ENCODE data around the gene UBASH3A. TPM values are rescaled to one million over a fixed set of nuclear protein-coding genes. Genes with fewer than 3 reads are reported as not detected.

The UBASH3A gene
- total RNA-seq, 1 experiment from 2014 or later = not detected

GRCh38 chr21:42455754-42456440 lies 52.2 kb downstream of the UBASH3A start:
- intact Hi-C loops (cut with micrococcal nuclease) = no loop called here
- Mint-ChIP-seq H3K4me1 (ENCODE audit: insufficient read depth, unreplicated experiment) (no peaks in the 10 kb centered on the region), H3K9me3 (ENCODE audit: unreplicated experiment) (no peaks in the 10 kb centered on the region), H3K36me3 (ENCODE audit: insufficient read depth, unreplicated experiment) (no peaks in the 10 kb centered on the region), H3K27me3 (ENCODE audit: insufficient read depth, unreplicated experiment) (no peaks in the 10 kb centered on the region), H3K27ac (ENCODE audit: low read depth, unreplicated experiment) (no peak overlapping the region), H3K4me3 (ENCODE audit: unreplicated experiment) (no peak overlapping the region)
- no peak for DNase-seq (ENCODE audit: unreplicated experiment)
- ChIA-PET POLR2A (interaction anchor here (1.2 kb wide), 1 partner anchor 113 kb away, joined by 4 read pairs; no protein-coding TSS in a partner anchor), CTCF (interaction anchor here (0.5 to 2.7 kb wide), 2 partner anchors 311 to 1053 kb away, joined by 3 to 16 read pairs; no protein-coding TSS in a partner anchor)
- no peak for TF ChIP-seq CTCF (IDR thresholded peaks at IDR 0.05; ENCODE audit: unreplicated experiment)
- no TSS peak for BruUV-seq (replicated peaks)

GRCh38 chr21:42456457-42456856 lies 52.8 kb downstream of the UBASH3A start:
- no TSS peak for BruUV-seq (replicated peaks)
- Mint-ChIP-seq H3K36me3 (ENCODE audit: insufficient read depth, unreplicated experiment) (no peaks in the 10 kb centered on the region), H3K9me3 (ENCODE audit: unreplicated experiment) (no peaks in the 10 kb centered on the region), H3K27ac (ENCODE audit: low read depth, unreplicated experiment) (no peak overlapping the region), H3K4me3 (ENCODE audit: unreplicated experiment) (no peak overlapping the region), H3K27me3 (ENCODE audit: insufficient read depth, unreplicated experiment) (no peaks in the 10 kb centered on the region), H3K4me1 (ENCODE audit: insufficient read depth, unreplicated experiment) (no peaks in the 10 kb centered on the region)
- POLR2A ChIA-PET = interaction anchor here (1.2 kb wide), 1 partner anchor 114 kb away, joined by 4 read pairs; no protein-coding TSS in a partner anchor
- TF ChIP-seq CTCF (IDR thresholded peaks at IDR 0.05; ENCODE audit: unreplicated experiment) = no peak
- no peak for DNase-seq (ENCODE audit: unreplicated experiment)
- intact Hi-C loops (cut with micrococcal nuclease) = no loop called here
- CTCF ChIA-PET = interaction anchor here (0.5 to 2.7 kb wide), 2 partner anchors 311 to 1053 kb away, joined by 3 to 16 read pairs; no protein-coding TSS in a partner anchor

GRCh38 chr21:42459082-42459460 lies 55.4 kb downstream of the UBASH3A start:
- no peak overlapping the region for H3K4me3 Mint-ChIP-seq (ENCODE audit: unreplicated experiment)
- H3K36me3 Mint-ChIP-seq (ENCODE audit: insufficient read depth, unreplicated experiment) = no peaks in the 10 kb centered on the region
- intact Hi-C loops (cut with micrococcal nuclease) = no loop called here
- H3K4me1 Mint-ChIP-seq (ENCODE audit: insufficient read depth, unreplicated experiment) = no peaks in the 10 kb centered on the region
- ChIA-PET CTCF (no interaction called here), POLR2A (interaction anchor here (0.8 kb wide), 1 partner anchor 55 kb away, joined by 3 read pairs; the partner anchor contains the start of gene SLC37A1)
- no peak for DNase-seq (ENCODE audit: unreplicated experiment)
- no peak for TF ChIP-seq CTCF (IDR thresholded peaks at IDR 0.05; ENCODE audit: unreplicated experiment)
- no peaks in the 10 kb centered on the region for H3K9me3 Mint-ChIP-seq (ENCODE audit: unreplicated experiment)
- no peaks in the 10 kb centered on the region for H3K27me3 Mint-ChIP-seq (ENCODE audit: insufficient read depth, unreplicated experiment)
- no peak overlapping the region for H3K27ac Mint-ChIP-seq (ENCODE audit: low read depth, unreplicated experiment)
- BruUV-seq (replicated peaks) = no TSS peak

GRCh38 chr21:42459546-42460215 lies 56.0 kb downstream of the UBASH3A start:
- TF ChIP-seq CTCF (IDR thresholded peaks at IDR 0.05; ENCODE audit: unreplicated experiment) = no peak
- BruUV-seq (replicated peaks) = no TSS peak
- Mint-ChIP-seq H3K9me3 (ENCODE audit: unreplicated experiment) (no peaks in the 10 kb centered on the region), H3K27me3 (ENCODE audit: insufficient read depth, unreplicated experiment) (no peaks in the 10 kb centered on the region), H3K4me1 (ENCODE audit: insufficient read depth, unreplicated experiment) (no peaks in the 10 kb centered on the region), H3K4me3 (ENCODE audit: unreplicated experiment) (no peak overlapping the region), H3K27ac (ENCODE audit: low read depth, unreplicated experiment) (no peak overlapping the region), H3K36me3 (ENCODE audit: insufficient read depth, unreplicated experiment) (no peaks in the 10 kb centered on the region)
- intact Hi-C loops (cut with micrococcal nuclease) = no loop called here
- CTCF ChIA-PET = no interaction called here
- POLR2A ChIA-PET = interaction anchor here (0.6 to 0.8 kb wide), 4 partner anchors 9 to 1582 kb away, joined by 3 to 5 read pairs (median 3); partner anchors contain the start of gene SLC37A1
- DNase-seq (ENCODE audit: unreplicated experiment) = no peak

Measured in MCF 10A (cell line).